ENCODE data around the gene GSK3B. TPM values are rescaled to one million over a fixed set of nuclear protein-coding genes. Genes with fewer than 3 reads are reported as not detected.

GSK3B gene
- total RNA-seq, 1 experiment from 2014 or later, result 50.0 TPM

GRCh38 chr3:120139140-120139539 is 44.9 kb upstream of the GSK3B start:
- peaks cover under 1 to 17% of the 10 kb centered on the region in 2 experiments; a peak in 2 of 4 replicates for H3K4me1 ChIP-seq (ENCODE audit: control insufficient read depth in 1 of 2, insufficient read depth in 2 of 2, low read length in 2 of 2)
- no peak overlapping the region for H3K9ac ChIP-seq (ENCODE audit: low read length)
- no peak for DNase-seq (ENCODE audit: low read depth, low spot score)
- H4K20me1 ChIP-seq (ENCODE audit: insufficient read depth), result no peaks in the 10 kb centered on the region
- ChIA-PET CTCF (no interaction called here), RAD21 (ENCODE audit: low non-redundant PET in 1 of 2, low total read pairs in 2 of 2, uncharacterized antibody in 2 of 2, unreplicated experiment in 2 of 2) (no interaction called here), POLR2A (no interaction called here)
- H3K9me2 ChIP-seq (ENCODE audit: insufficient read depth), result no peaks in the 10 kb centered on the region
- no peaks in the 10 kb centered on the region for H3K79me2 ChIP-seq (ENCODE audit: insufficient read depth, low read length)
- no peak overlapping the region for H3K4me3 ChIP-seq (replicated peaks in 1 of 2; ENCODE audit: low read depth in 1 of 2, low read length in 2 of 2)
- H3K9me3 ChIP-seq (ENCODE audit: control insufficient read depth in 1 of 2, insufficient read depth in 1 of 2, low read depth in 1 of 2, low read length in 2 of 2), result no peaks in the 10 kb centered on the region
- intact Hi-C loops (cut with micrococcal nuclease), result no loop called here
- H2AFZ ChIP-seq (ENCODE audit: low read depth, low read length, poor library complexity, severe bottlenecking), result no peak overlapping the region
- H3K36me3 ChIP-seq (ENCODE audit: control insufficient read depth in 1 of 2, insufficient read depth in 2 of 2, low read length in 2 of 2), result no peaks in the 10 kb centered on the region
- H3K27ac ChIP-seq (ENCODE audit: low read depth, low read length), result no peak overlapping the region
- BruUV-seq (replicated peaks), result no TSS peak
- TF ChIP-seq ATF3 (IDR thresholded peaks at IDR 0.05) (no peak), CBX3 (IDR thresholded peaks at IDR 0.05; ENCODE audit: low read depth) (no peak), TCF7L2 (IDR thresholded peaks at IDR 0.05; ENCODE audit: borderline replicate concordance, extremely low read depth, insufficient read depth, insufficient read length) (no peak), CEBPB (IDR thresholded peaks at IDR 0.05; ENCODE audit: low read depth) (no peak), MAX (IDR thresholded peaks at IDR 0.05) (no peak), YY1 (IDR thresholded peaks at IDR 0.05; ENCODE audit: extremely low read depth, insufficient replicate concordance, low read depth, low read length) (no peak), ZBTB33 (IDR thresholded peaks at IDR 0.05; ENCODE audit: extremely low read depth, insufficient replicate concordance, low read length) (no peak), REST (IDR thresholded peaks at IDR 0.05; ENCODE audit: low read depth) (no peak), JUND (IDR thresholded peaks at IDR 0.05) (no peak), POLR2A (IDR thresholded peaks at IDR 0.05; ENCODE audit: borderline replicate concordance, extremely low read depth, insufficient read depth, insufficient read length) (no peak)
- H3K27me3 ChIP-seq (ENCODE audit: insufficient read depth, low read length), result no peaks in the 10 kb centered on the region
- H3K4me2 ChIP-seq (ENCODE audit: low read length), result no peak overlapping the region
- ATAC-seq, result no peak

Measured in HCT116 (cell line).